Muscle of back (tissue), 11 donors: ENCODE measurements around the gene SPACDR. TPM values are rescaled to one million over a fixed set of nuclear protein-coding genes. Genes with fewer than 3 reads are reported as not detected.
A peak's percentile ranks its signal among the peaks of the same experiment; 100 is the strongest.
"Not testable (repeated sequence)": the region's sequence is repeated elsewhere in the genome, so short reads cannot be mapped to it uniquely, and the experiment has no call there.

ENCODE experiments used
- DNase-seq, 3 donors: peaks; one replicate each; pipeline versions ENCODE4 v3.0.0 to v3.0.0-alpha.2; 2013
- polyA plus RNA-seq, 10 donors: library from polyadenylated mRNA; unstranded; fragments of 120-200 nt; gene quantifications; one replicate each; pipeline ENCODE4 v1.2.1, GENCODE V29; 2013; ENCODE audit not compliant: insufficient read length in 10 of 10

The SPACDR gene
- polyA plus RNA-seq, 10 donors, result 0.86 to 3.5 (median 1.4) TPM

DNA sequence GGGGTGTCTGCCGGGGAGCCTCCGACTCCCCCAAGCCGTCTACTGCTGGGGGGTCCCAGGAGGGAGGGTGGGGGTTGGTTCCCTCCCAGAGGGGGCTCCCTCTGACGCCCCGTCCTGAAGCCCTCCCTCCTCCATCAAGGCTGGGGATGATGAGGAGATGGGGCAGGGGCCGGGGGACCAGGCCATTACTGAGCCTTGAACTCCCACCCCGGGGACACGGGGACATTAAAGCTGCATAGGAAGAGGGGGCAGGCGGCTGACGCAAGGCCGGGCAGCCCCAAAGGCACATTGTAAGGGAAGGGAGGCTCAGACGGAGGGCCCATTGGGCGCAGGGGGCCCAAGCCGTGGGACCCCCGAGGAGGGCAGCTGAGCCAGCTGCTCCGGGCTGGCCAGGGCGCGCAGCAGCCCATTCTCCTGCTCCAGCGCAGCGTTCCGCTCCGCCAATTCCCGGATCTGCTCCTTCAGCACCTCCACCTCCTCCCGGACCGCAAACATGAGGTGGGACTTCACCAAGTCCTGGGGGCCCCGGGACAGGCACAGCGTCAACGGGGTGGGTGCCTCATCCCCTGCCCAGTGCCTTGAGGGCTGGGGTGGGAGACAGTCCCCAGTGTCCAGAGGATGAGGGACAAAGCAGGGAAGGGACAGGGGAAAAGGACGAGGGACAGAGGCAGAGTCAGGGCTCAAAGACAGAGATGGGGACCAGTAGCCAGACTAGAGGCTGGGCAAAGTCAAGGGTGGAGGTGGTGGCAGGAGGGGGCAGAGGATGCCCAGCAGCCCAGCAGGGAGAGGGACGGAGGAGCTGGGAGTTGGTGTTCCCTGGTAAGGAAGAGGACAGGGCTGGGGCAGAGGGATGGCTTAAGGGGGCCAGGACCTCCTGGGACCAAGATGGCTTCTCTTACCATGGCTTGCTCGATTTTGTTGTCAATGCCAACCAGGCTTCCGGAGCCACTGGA lies 2.9 kb upstream of the SPACDR start:
- DNase-seq, result no peak

GRCh38 chr7:100465702-100466311 lies 1.7 kb upstream of the SPACDR start:
- DNase-seq, result peak; percentile 74 to 90 (median 82)

- DNase-seq, result no peak
These were observed 1.2 kb upstream of the SPACDR start for GRCh38 chr7:100465299-100465698.

- no peak for DNase-seq
These were observed 731 bp upstream of the SPACDR start for GRCh38 chr7:100464791-100465190.

- DNase-seq, result no peak
These were observed 7.0 kb downstream of the SPACDR start for GRCh38 chr7:100457033-100457432.

DNA sequence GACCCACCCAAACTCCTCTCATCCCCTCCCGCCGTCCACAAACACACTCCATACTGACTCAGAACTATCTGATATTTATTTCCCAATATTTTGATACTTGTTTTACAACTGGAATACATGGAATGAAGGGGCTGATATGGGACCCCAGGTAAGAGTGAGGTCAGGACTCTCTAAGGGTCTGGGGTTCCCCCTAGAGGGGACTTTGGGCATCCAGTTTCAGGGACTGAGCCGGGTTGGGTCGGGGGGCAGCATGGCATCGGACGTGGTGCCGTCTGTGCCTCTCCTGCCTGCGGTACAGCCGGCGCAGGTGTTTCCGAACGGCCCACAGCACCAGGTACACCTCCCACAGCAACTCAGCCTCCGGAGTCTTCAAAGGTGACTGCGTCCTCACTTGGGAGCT lies 7.5 kb downstream of the SPACDR start:
- no peak for DNase-seq

GRCh38 chr7:100455206-100455605 lies 8.9 kb downstream of the SPACDR start:
- no peak for DNase-seq

DNA sequence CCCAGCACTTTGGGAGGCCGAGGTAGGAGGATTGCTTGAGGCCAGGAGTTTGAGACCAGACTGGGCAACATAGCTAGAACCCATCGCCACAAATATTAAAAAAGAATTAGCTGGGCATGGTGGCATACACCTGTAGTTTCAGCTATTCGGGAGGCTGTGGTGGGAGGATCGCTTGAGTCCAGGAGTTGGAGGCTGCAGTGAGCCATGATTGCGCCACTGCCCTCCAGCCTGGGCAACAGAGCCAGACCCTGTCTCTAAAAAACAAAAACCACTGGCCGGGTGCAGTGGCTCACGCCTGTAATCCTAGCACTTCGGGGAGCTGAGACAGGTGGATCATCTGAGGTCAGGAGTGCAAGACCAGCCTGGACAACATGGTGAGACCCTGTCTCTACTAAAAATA lies 10.2 kb downstream of the SPACDR start:
- DNase-seq, result not testable (repeated sequence)

DNA sequence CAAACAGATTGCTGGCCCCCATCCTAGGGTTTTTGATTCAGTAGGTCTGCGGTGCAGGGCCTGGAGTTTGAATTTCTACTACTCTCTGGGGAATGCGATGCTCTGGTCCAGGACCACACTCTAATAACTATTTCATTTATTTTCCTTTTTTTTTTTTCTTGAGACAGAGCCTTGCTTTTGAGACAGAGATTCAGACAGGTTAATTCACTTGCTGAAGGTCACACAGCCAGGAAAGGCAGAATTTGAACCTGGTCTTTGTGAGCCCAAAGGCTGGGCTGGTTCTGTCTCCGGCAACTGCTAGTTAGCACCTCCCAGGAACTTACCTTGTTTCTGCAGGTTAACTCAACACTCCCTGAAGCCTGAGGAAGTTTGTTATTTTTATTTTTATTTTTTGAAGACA lies 11.5 kb downstream of the SPACDR start:
- no peak for DNase-seq

DNA sequence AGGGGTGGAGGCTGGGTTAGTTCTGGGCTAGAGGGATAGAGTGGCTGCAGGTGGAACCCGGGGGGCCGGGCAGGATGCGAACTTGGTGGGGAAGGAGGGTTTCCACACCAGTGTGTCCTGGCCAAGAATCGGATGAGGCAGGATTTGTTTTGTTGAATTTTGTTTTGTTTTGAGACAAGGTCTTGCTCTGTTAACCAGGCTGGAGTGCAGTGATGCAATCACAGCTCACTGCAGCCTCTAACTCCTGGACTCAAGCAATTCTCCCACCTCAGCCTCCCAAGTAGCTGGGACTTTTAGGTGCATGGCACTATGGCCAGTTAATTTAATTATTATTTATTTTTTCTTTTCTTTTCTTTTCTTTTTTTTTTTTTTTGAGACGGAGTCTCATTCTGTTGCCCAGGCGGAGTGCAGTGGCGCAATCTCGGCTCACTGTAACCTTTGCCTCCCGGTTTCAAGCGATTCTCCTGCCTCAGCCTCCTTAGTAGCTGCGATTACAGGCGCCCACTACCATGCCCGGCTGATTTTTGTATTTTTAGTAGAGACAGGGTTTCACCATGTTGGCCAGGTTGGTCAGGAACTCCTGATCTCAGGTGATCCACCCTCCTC lies 14.8 kb downstream of the SPACDR start:
- DNase-seq, result no peak

GRCh38 chr7:100447363-100447762 lies 16.7 kb downstream of the SPACDR start:
- DNase-seq, result not testable (repeated sequence)

GRCh38 chr7:100446040-100446439 lies 18.0 kb downstream of the SPACDR start:
- no peak for DNase-seq

DNA sequence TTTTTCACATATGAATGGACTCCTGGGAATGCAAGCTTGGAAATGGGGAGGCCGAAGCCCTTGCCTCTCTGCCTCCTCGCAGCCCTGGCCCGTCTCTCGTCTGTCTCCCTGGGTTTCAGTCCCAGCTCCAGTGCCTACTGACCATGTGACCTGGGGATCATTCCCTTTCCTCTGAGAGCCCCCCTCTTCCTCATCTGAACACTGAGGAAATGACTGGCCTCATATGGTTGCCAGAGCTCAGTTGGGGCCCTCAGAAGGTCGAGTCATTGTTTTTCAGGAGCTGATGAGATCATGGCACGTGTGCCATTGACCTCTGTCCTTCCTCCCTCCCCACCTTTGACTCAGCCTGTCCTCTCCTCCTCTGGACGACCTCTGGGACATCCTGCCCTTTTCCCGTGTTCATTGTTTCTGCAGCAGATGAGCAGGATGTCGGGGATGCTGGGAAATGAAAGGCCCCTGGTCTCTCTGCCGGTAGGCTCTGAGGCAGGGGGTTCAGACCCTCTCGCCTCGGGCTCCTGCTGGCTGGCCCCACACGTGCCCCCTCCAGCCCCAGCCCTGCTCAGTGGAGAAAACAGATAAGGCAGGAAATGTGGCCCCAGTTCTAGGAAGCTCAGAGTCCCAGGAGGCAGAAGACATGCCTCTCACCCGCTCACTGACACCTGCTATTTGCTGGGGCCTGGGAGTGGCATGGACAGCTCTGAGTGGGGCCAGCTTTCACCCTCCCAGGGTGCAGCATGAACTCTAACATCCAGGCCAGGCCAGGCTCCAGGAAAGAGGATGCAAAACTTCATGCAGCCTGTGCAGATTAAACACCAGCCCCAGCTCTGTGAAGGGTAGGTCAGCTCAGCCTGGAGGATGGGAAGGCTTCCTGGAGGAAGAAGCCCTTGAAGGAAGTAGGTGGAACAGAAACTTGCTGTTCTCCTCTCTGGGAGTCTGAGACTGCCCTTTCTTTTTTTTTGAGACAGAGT lies 19.5 kb downstream of the SPACDR start:
- peak in 1 of 3 donors; percentile 70 for DNase-seq

DNA sequence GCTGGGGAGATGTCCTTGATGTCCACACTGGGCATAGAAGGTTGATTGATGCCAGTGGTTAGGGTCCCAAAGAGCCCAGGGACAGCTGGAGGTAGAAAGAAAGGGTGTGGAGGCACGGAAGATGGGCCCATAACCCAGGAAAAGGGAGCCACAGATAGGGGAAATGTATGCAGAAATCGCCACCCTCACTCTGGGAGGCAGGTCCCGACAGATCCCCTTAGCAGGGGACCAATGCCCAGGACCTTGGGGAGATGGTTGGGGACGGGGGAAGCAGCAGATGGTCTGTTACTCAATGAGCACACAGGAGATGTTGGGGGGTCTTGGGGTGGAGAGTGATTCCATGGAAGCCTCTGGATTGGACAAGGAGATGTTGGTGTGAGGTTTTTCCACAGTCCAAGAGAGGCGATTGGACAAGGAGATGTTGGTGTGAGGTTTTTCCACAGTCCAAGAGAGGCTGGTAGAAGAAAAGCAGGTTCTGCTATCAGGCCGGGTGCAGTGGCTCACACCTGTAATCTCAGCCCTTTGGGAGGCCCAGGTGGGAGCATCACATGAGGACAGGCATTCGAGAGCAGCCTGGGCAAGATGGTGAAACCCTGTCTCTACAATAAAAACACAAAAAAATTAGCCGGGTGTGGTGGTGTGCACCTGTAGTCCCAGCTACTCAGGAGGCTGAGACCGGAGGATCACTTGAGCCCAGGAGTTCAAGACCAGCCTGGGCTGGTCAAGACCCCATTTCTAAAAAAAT lies 20.8 kb downstream of the SPACDR start:
- DNase-seq, result no peak

GRCh38 chr7:100441641-100442535 lies 22.2 kb downstream of the SPACDR start:
- no peak for DNase-seq

- not testable (repeated sequence) for DNase-seq
These were observed 24.8 kb downstream of the SPACDR start for GRCh38 chr7:100439244-100439643.

DNA sequence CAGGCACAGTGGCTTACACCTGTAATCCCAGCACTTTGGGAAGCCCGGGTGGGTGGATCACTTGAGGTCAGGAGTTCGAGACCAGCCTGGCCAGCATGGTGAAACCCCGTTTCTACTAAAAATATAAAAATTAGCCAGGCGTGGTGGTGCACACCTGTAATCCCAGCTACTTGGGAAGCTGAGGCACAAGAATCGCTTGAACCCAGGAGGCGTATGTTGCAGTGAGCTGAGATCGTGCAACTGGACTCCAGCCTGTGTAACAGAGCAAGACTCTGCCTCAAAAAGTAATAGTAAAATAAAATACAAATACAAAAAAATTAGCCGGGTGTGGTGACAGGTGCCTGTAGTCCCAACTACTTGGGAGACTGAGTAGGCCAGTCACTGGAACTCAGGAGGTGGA lies 25.3 kb downstream of the SPACDR start:
- not testable (repeated sequence) for DNase-seq

- DNase-seq, result no peak
These were observed 25.9 kb downstream of the SPACDR start for GRCh38 chr7:100438172-100438571.
